Gastrocnemius medialis (tissue), 4 donors: ENCODE measurements around the gene MCEMP1.

Source experiments
- CTCF ChIP-seq, 5 experiments: fragments of 450-650 bp in 3 of 5; fragments of 200-600 bp in 2 of 5; sonication (generic) in 2 of 5; IDR thresholded peaks in 4 of 5; conservative IDR thresholded peaks in 1 of 5; 1 replicate in 4 of 5; 2 replicates in 1 of 5; pipeline ENCODE4 v1.5.1; 2016 to 2019; ENCODE audit warnings: antibody characterized with exemption in 5 of 5, mild to moderate bottlenecking in 3 of 5, moderate library complexity in 3 of 5
- POLR2A ChIP-seq, 2 donors: fragments of 450-650 bp; IDR thresholded peaks; one replicate each; pipeline ENCODE4 v1.6.1; 2017; ENCODE audit warnings: antibody characterized with exemption in 2 of 2, mild to moderate bottlenecking in 2 of 2, moderate library complexity in 2 of 2

GRCh38 chr19:7627166-7627565 lies 49.7 kb upstream of the MCEMP1 start:
- no peak for TF ChIP-seq CTCF (IDR thresholded peaks at IDR 0.05 in 4 of 5, conservative IDR thresholded peaks at IDR 0.05 in 1 of 5)
- no peak for TF ChIP-seq POLR2A (IDR thresholded peaks at IDR 0.05)
